Ovary (tissue), 3 donors: Measurements from ENCODE around the gene CDK4.

Experiments
- POLR2A ChIP-seq: fragments of 450-650 bp; IDR thresholded peaks from one replicate; pipeline ENCODE4 v1.6.1; 2017; ENCODE audit warnings: antibody characterized with exemption, mild to moderate bottlenecking, moderate library complexity
- TF ChIP-seq, protein P1 (sequence below), 3 donors: fragments of 450-650 bp in 2 of 3; fragments of 200-600 bp in 1 of 3; IDR thresholded peaks; one replicate each; pipeline versions ENCODE4 v1.5.1 to v1.8.0; 2016 to 2022; ENCODE audit warnings: antibody characterized with exemption in 3 of 3, mild to moderate bottlenecking in 1 of 3
- donor health status: DM: no; HTN: no; CAD: no.

DNA sequence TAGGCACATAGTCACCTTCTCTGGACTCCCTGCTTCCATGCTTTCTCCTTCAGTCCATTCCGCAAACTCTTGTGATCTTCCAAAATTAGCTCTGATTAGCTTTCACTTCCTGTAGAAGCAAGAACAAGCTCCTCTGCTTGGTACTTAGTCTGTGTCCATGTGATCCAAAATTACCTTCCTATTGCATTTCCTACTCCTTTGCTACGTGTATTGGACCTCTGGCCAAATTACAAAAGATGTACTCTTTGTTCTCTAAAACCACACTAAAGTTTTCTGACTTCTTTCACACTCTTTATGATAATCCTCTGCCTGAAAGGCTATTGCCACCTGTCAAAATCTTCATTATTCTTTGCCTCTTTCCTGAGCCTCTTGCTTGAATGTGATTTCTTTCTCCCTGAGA, 29.7 kb upstream of the CDK4 start:
- no peak for TF ChIP-seq POLR2A
- TF ChIP-seq, protein P1, sequence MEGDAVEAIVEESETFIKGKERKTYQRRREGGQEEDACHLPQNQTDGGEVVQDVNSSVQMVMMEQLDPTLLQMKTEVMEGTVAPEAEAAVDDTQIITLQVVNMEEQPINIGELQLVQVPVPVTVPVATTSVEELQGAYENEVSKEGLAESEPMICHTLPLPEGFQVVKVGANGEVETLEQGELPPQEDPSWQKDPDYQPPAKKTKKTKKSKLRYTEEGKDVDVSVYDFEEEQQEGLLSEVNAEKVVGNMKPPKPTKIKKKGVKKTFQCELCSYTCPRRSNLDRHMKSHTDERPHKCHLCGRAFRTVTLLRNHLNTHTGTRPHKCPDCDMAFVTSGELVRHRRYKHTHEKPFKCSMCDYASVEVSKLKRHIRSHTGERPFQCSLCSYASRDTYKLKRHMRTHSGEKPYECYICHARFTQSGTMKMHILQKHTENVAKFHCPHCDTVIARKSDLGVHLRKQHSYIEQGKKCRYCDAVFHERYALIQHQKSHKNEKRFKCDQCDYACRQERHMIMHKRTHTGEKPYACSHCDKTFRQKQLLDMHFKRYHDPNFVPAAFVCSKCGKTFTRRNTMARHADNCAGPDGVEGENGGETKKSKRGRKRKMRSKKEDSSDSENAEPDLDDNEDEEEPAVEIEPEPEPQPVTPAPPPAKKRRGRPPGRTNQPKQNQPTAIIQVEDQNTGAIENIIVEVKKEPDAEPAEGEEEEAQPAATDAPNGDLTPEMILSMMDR (IDR thresholded peaks at IDR 0.05): no peak
